H1 (cell line): ENCODE data around the gene GABRR3. TPM values are rescaled to one million over a fixed set of nuclear protein-coding genes. Genes with fewer than 3 reads are reported as not detected.

Source experiments
- CTCF ChIA-PET: fragments of 300-600 bp; sonication (Branson Sonifier 250); formaldehyde crosslinking; loops from one replicate; lab custom pipeline; 2021; ENCODE audit not compliant: partially characterized antibody; lab: Charles Lee
- POLR2A ChIA-PET: fragments of 300-600 bp; sonication (Branson Sonifier 250); formaldehyde crosslinking; loops from one replicate; lab custom pipeline; 2021; ENCODE audit warnings: inconsistent platforms; ENCODE audit not compliant: partially characterized antibody; lab: Charles Lee
- DNase-seq, 2 experiments: peaks; one replicate each; pipeline versions ENCODE4 v3.0.0 to v3.0.0-alpha.2; 2010 to 2022; ENCODE audit warnings: low spot score in 2 of 2, low read depth in 1 of 2, mixed read lengths in 1 of 2
- FAIRE-seq: peaks from 2 replicates; lab custom pipeline; 2011; peaks lifted over from hg19 to GRCh38; lab: Jason Lieb, UNC
- H2AFZ ChIP-seq: 2 replicates; pipeline ENCODE4 v1.8.1; 2012; ENCODE audit warnings: low read length, inconsistent platforms
- H2AK5ac ChIP-seq: 2 replicates; pipeline ENCODE4 v1.6.1; 2013; ENCODE audit warnings: low read depth, low read length
- H2BK120ac ChIP-seq: replicated peaks from 2 replicates; pipeline ENCODE3; 2013; ENCODE audit warnings: low read depth, low read length, inconsistent platforms
- H2BK12ac ChIP-seq: 2 replicates; pipeline ENCODE4 v1.6.1; 2013; ENCODE audit warnings: low read depth, low read length
- H2BK15ac ChIP-seq: 2 replicates; pipeline ENCODE4 v1.6.1; 2013; ENCODE audit warnings: low read length
- H2BK20ac ChIP-seq: 2 replicates; pipeline ENCODE4 v1.6.1; 2013; ENCODE audit warnings: low read length
- H2BK5ac ChIP-seq: 2 replicates; pipeline ENCODE4 v1.6.1; 2013; ENCODE audit warnings: low read depth, low read length
- H3K14ac ChIP-seq: 2 replicates; pipeline ENCODE4 v1.6.1; 2013; ENCODE audit warnings: inconsistent platforms; ENCODE audit not compliant: insufficient read length
- H3K18ac ChIP-seq: 2 replicates; pipeline ENCODE4 v1.6.1; 2013; ENCODE audit warnings: low read length; ENCODE audit errors: extremely low read depth
- H3K23ac ChIP-seq: 2 replicates; pipeline ENCODE4 v1.6.1; 2013; ENCODE audit warnings: inconsistent platforms; ENCODE audit not compliant: insufficient read length
- H3K23me2 ChIP-seq: 2 replicates; pipeline ENCODE4 v1.6.1; 2013; ENCODE audit warnings: low read depth, low read length
- H3K27ac ChIP-seq: 2 replicates; pipeline ENCODE4 v1.6.1; 2011; ENCODE audit warnings: low read depth, low read length, inconsistent platforms
- H3K27me3 ChIP-seq, 4 experiments: replicated peaks in 1 of 4; 1 replicate in 1 of 4; 2 replicates in 3 of 4; pipeline versions ENCODE4 v1.6.1 to v1.8.1; 2011 to 2013; ENCODE audit warnings: low read length in 3 of 4, mild to moderate bottlenecking in 3 of 4, inconsistent platforms in 2 of 4, mixed read lengths in 2 of 4, moderate library complexity in 1 of 4; ENCODE audit not compliant: control insufficient read depth in 3 of 4, insufficient read depth in 3 of 4; ENCODE audit errors: extremely low read depth in 1 of 4
- H3K36me3 ChIP-seq, 4 experiments: 2 replicates each; pipeline versions ENCODE4 v1.6.1 to v1.8.1; 2011 to 2013; ENCODE audit warnings: mild to moderate bottlenecking in 4 of 4, low read length in 3 of 4, moderate library complexity in 2 of 4, control low read depth in 1 of 4, inconsistent platforms in 1 of 4; ENCODE audit not compliant: insufficient read depth in 4 of 4, control insufficient read depth in 2 of 4
- H3K4ac ChIP-seq: replicated peaks from 2 replicates; pipeline ENCODE3; 2013; ENCODE audit warnings: low read length, low read depth, mixed read lengths, inconsistent platforms; ENCODE audit not compliant: insufficient read length
- H3K4me1 ChIP-seq, 4 experiments: replicated peaks in 1 of 4; 1 replicate in 1 of 4; 2 replicates in 3 of 4; pipeline versions ENCODE4 v1.6.1 to v1.8.1; 2011 to 2013; ENCODE audit warnings: low read length in 3 of 4, inconsistent platforms in 2 of 4, mixed read lengths in 1 of 4; ENCODE audit not compliant: insufficient read depth in 4 of 4, control insufficient read depth in 3 of 4
- H3K4me2 ChIP-seq, 2 experiments: 2 replicates each; pipeline versions ENCODE4 v1.6.1 to v1.8.1; 2011 to 2013; ENCODE audit warnings: low read depth in 2 of 2, low read length in 2 of 2, control low read depth in 1 of 2, inconsistent platforms in 1 of 2, mild to moderate bottlenecking in 1 of 2; ENCODE audit not compliant: insufficient read depth in 1 of 2
- H3K4me3 ChIP-seq, 4 experiments: fragments of 200-600, 300-600 bp in 1 of 4; sonication (generic), shearing (Covaris generic), sonication (Bioruptor Twin) in 1 of 4; 2 replicates each; pipeline versions ENCODE4 v1.5.1 to v1.8.1; 2011 to 2016; ENCODE audit warnings: low read length in 4 of 4, low read depth in 3 of 4, control low read depth in 2 of 4, inconsistent platforms in 2 of 4, mild to moderate bottlenecking in 2 of 4, mixed read lengths in 1 of 4, moderate library complexity in 1 of 4; ENCODE audit not compliant: insufficient read depth in 2 of 4; ENCODE audit errors: extremely low read depth in 1 of 4
- H3K56ac ChIP-seq: replicated peaks from 2 replicates; pipeline ENCODE3; 2013; ENCODE audit warnings: low read depth, mild to moderate bottlenecking, mixed read lengths, low read length, inconsistent platforms; ENCODE audit not compliant: insufficient read length
- H3K79me1 ChIP-seq: 2 replicates; pipeline ENCODE4 v1.6.1; 2013; ENCODE audit warnings: low read depth, low read length, control low read depth
- H3K79me2 ChIP-seq, 2 experiments: 2 replicates each; pipeline versions ENCODE4 v1.6.1 to v1.8.1; 2012 to 2013; ENCODE audit warnings: low read length in 2 of 2, mild to moderate bottlenecking in 2 of 2, inconsistent platforms in 1 of 2; ENCODE audit not compliant: insufficient read depth in 2 of 2, control insufficient read depth in 1 of 2
- H3K9ac ChIP-seq, 4 experiments: replicated peaks in 1 of 4; 1 replicate in 1 of 4; 2 replicates in 3 of 4; pipeline versions ENCODE4 v1.6.1 to v1.8.1; 2011 to 2013; ENCODE audit warnings: low read depth in 3 of 4, low read length in 3 of 4, control low read depth in 2 of 4, mild to moderate bottlenecking in 2 of 4, moderate library complexity in 2 of 4, inconsistent platforms in 1 of 4; ENCODE audit errors: extremely low read depth in 1 of 4
- H3K9me3 ChIP-seq, 2 experiments: 2 replicates each; pipeline versions ENCODE4 v1.6.1 to v1.8.1; 2012 to 2013; ENCODE audit warnings: mild to moderate bottlenecking in 2 of 2, moderate library complexity in 2 of 2, control low read depth in 1 of 2, inconsistent platforms in 1 of 2, low read depth in 1 of 2, low read length in 1 of 2, mixed read lengths in 1 of 2; ENCODE audit not compliant: insufficient read depth in 2 of 2
- H4K20me1 ChIP-seq, 2 experiments: replicated peaks in 1 of 2; 2 replicates each; pipeline versions ENCODE3 to v1.8.1; 2011 to 2013; ENCODE audit warnings: inconsistent platforms in 2 of 2, low read length in 2 of 2, mild to moderate bottlenecking in 1 of 2; ENCODE audit not compliant: insufficient read depth in 2 of 2, control insufficient read depth in 1 of 2
- H4K5ac ChIP-seq: 2 replicates; pipeline ENCODE4 v1.6.1; 2013; ENCODE audit warnings: low read length, low read depth, mixed read lengths, inconsistent platforms; ENCODE audit not compliant: insufficient read length
- H4K8ac ChIP-seq: 2 replicates; pipeline ENCODE4 v1.8.0; 2013; ENCODE audit warnings: mild to moderate bottlenecking, moderate library complexity, low read length, inconsistent platforms; ENCODE audit not compliant: insufficient read depth; ENCODE audit errors: extremely low read depth
- H4K91ac ChIP-seq: replicated peaks from 2 replicates; pipeline ENCODE3; 2013; ENCODE audit warnings: low read length, mixed read lengths, inconsistent platforms; ENCODE audit not compliant: insufficient read length
- EZH2 ChIP-seq: fragments of 200-600 bp; sonication (generic); IDR thresholded peaks from 2 replicates; pipeline ENCODE4 v1.7.1; 2012; ENCODE audit warnings: low read depth, mild to moderate bottlenecking, moderate library complexity, low read length, inconsistent platforms; ENCODE audit not compliant: severe bottlenecking
- TCF12 ChIP-seq: IDR thresholded peaks from 2 replicates; pipeline ENCODE4 v1.6.1; 2011; ENCODE audit warnings: low read depth, mild to moderate bottlenecking, low read length
- WGBS, 2 experiments: shearing (Covaris generic) in 1 of 2; methylation state at CpG; one replicate each; pipeline versions ENCODE4 v1.1.6 to v1.1.7; 2013 to 2015; ENCODE audit warnings: low lambda C conversion rate in 2 of 2, mixed read lengths in 2 of 2, inconsistent platforms in 1 of 2, low coverage in 1 of 2, missing lambda C conversion rate in 1 of 2; ENCODE audit not compliant: insufficient replicate concordance in 2 of 2, insufficient coverage in 1 of 2, insufficient read length in 1 of 2; ENCODE audit errors: extremely low coverage in 1 of 2, missing lambda C conversion rate in 1 of 2; 5-methylcytosine and 5-hydroxymethylcytosine counted together
- polyA plus RNA-seq, 7 experiments: library from polyadenylated mRNA; depleted of rRNA in 3 of 7; stranded (reverse) in 5 of 7; unstranded in 2 of 7; fragments of >200 nt in 5 of 7; fragments of 200-250 nt in 2 of 7; gene quantifications; 1 replicate in 5 of 7; 2 replicates in 1 of 7; 4 replicates in 1 of 7; pipeline versions ENCODE4 v1.2.1 to v1.2.3, GENCODE V29; 2011 to 2013; ENCODE audit warnings: missing spikeins in 2 of 7, mixed read lengths in 2 of 7
- total RNA-seq: library from RNA; stranded (reverse); fragmentation: NEBNext Ultra II Directional; extraction: Animal tissue kit (Norgen Biotek cat#: 25700); gene quantifications from 2 replicates; pipeline ENCODE4 v1.2.1, GENCODE V29; 2021

GABRR3 gene
- total and polyA plus RNA-seq, 2 of the 8 experiments (the other 6 are each of a cell fraction or from before 2014, with no cell fraction given), result not detected

GRCh38 chr3:97949110-97949485, 86.0 kb downstream of the GABRR3 start:
- Histone ChIP-seq H3K27ac (no peak overlapping the region), H3K23me2 (no peaks in the 10 kb centered on the region), H3K56ac (no peak overlapping the region), H4K8ac (no peak overlapping the region), H4K91ac (no peak overlapping the region), H2BK12ac (no peak overlapping the region), H3K18ac (no peak overlapping the region), H3K4me3 (no peak overlapping the region), H3K27me3 (no peaks in the 10 kb centered on the region), H2BK20ac (no peak overlapping the region), H3K36me3 (peaks cover 0 to 20% (median 2%) of the 10 kb centered on the region in 4 experiments; a peak in 3 of 8 replicates), H3K4me2 (no peak overlapping the region), H2BK5ac (no peak overlapping the region), H2BK120ac (no peak overlapping the region), H4K5ac (no peak overlapping the region), H3K79me2 (no peaks in the 10 kb centered on the region), H3K23ac (no peak overlapping the region), H2BK15ac (no peak overlapping the region), H3K9me3 (no peaks in the 10 kb centered on the region), H2AK5ac (no peak overlapping the region), H2AFZ (no peak overlapping the region), H4K20me1 (no peaks in the 10 kb centered on the region), H3K79me1 (no peaks in the 10 kb centered on the region), H3K9ac (no peak overlapping the region), H3K4ac (no peak overlapping the region), H3K14ac (no peak overlapping the region), H3K4me1 (no peaks in the 10 kb centered on the region)
- TF ChIP-seq TCF12 (no peak), EZH2 (no peak)
- ChIA-PET POLR2A (no interaction called here), CTCF (interaction anchor here (1.4 to 2.0 kb wide), 3 partner anchors 11 to 77 kb away, joined by 4 to 6 read pairs (median 5); no protein-coding TSS in a partner anchor)
- WGBS, 2 experiments, result 92% methylated on average over 2 of the region's 2 CpGs; no CpG with 5 or more reads in 1 of the 2 experiments
- DNase-seq (no peak), FAIRE-seq (no peak)
